Spinal cord (tissue), 10 donors: ENCODE results near the gene PPIF. TPM values are rescaled to one million over a fixed set of nuclear protein-coding genes. Genes with fewer than 3 reads are reported as not detected.
"Not testable (repeated sequence)": the region's sequence is repeated elsewhere in the genome, so short reads cannot be mapped to it uniquely, and the experiment has no call there.

Experiments used
- DNase-seq, 6 donors: peaks; one replicate each; pipeline versions ENCODE4 v3.0.0 to v3.0.0-alpha.2; 2013 to 2015; ENCODE audit warnings: low spot score in 6 of 6, low read depth in 4 of 6
- H3K27ac ChIP-seq: one replicate; pipeline ENCODE4 v1.5.1; 2013; ENCODE audit warnings: low read depth, low read length, control low read depth
- H3K27me3 ChIP-seq: one replicate; pipeline ENCODE4 v1.6.1; 2013; ENCODE audit warnings: low read length; ENCODE audit not compliant: control insufficient read depth, insufficient read depth
- H3K36me3 ChIP-seq: one replicate; pipeline ENCODE4 v1.6.1; 2013; ENCODE audit warnings: low read length; ENCODE audit not compliant: control insufficient read depth, insufficient read depth
- H3K4me1 ChIP-seq: one replicate; pipeline ENCODE4 v1.6.1; 2013; ENCODE audit warnings: low read length; ENCODE audit not compliant: control insufficient read depth, insufficient read depth
- H3K4me3 ChIP-seq: one replicate; pipeline ENCODE4 v1.5.1; 2013; ENCODE audit warnings: low read depth, low read length, control low read depth
- H3K9me3 ChIP-seq: one replicate; pipeline ENCODE4 v1.6.1; 2013; ENCODE audit warnings: low read length; ENCODE audit not compliant: control insufficient read depth, insufficient read depth
- WGBS: methylation state at CpG from one replicate; pipeline ENCODE4 v1.1.5; 2013; ENCODE audit warnings: missing lambda C conversion rate; ENCODE audit not compliant: insufficient coverage; 5-methylcytosine and 5-hydroxymethylcytosine counted together
- polyA plus RNA-seq, 2 donors: library from polyadenylated mRNA; unstranded; fragments of 120-200 nt; gene quantifications; one replicate each; pipeline ENCODE4 v1.2.1, GENCODE V29; 2013; ENCODE audit not compliant: insufficient read length in 2 of 2
- total RNA-seq, 2 donors: library from RNA; depleted of rRNA in 1 of 2; stranded (reverse); fragments of 120-200 nt in 1 of 2; fragments of >200 nt in 1 of 2; gene quantifications; one replicate each; pipeline versions ENCODE4 v1.2.3 to v1.2.4, GENCODE V29; 2013 to 2014
- donor health status: healthy.

Gene PPIF
- total and polyA plus RNA-seq, 4 donors: 20.6 to 49.5 (median 36.1) TPM

DNA sequence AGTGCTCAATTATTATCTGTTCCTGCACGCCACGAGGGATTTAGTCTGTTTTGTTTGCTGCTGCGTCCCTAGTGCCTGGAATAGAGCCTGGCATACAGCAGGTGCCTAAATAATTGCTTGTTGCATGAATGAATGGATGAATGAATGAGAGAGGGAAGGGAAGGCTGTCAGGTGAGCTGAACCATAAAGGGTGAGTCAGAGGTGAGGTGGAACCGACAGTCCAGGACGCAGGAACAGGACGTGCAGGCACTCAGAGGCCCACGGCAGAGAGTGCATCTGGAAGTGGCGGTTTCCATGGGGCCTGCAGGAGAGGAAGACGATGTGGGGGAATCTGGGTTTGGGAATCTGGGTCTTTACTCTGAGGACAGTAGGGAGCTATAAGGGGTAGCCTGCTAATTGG is 17.7 kb upstream of the PPIF start:
- Histone ChIP-seq H3K27ac (no peak overlapping the region), H3K4me1 (peaks cover 5% of the 10 kb centered on the region), H3K9me3 (peaks cover 2% of the 10 kb centered on the region), H3K27me3 (no peaks in the 10 kb centered on the region), H3K36me3 (no peaks in the 10 kb centered on the region), H3K4me3 (no peak overlapping the region)
- DNase-seq: no peak
- WGBS: 88% methylated on average over 8 of the region's 9 CpGs

DNA sequence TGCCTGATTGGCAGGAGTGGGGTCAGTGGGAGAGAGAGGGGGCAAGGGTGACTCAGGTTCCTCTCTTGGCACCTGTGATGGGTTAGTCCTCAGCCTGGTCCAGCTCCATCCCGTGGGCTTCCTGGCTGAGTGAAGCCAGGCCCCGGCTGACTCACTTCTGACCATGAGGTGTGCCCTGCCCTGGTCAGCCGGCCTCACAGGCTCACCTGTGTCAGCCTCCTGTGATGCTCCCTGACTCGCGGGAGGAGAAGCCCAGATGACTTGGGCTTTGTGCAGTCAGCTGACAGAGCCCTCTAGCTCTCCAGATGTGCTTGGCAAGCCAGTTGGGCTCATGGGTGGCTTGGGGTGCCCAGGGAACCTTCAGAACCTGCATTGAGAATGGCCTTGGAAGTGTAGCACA is 16.0 kb upstream of the PPIF start:
- H3K27me3 ChIP-seq: no peaks in the 10 kb centered on the region
- H3K4me3 ChIP-seq: no peak overlapping the region
- peaks cover 2% of the 10 kb centered on the region for H3K9me3 ChIP-seq
- no peak overlapping the region for H3K27ac ChIP-seq
- 95% methylated on average over 5 of the region's 5 CpGs for WGBS
- no peak for DNase-seq
- H3K4me1 ChIP-seq: peaks cover 18% of the 10 kb centered on the region
- no peaks in the 10 kb centered on the region for H3K36me3 ChIP-seq

DNA sequence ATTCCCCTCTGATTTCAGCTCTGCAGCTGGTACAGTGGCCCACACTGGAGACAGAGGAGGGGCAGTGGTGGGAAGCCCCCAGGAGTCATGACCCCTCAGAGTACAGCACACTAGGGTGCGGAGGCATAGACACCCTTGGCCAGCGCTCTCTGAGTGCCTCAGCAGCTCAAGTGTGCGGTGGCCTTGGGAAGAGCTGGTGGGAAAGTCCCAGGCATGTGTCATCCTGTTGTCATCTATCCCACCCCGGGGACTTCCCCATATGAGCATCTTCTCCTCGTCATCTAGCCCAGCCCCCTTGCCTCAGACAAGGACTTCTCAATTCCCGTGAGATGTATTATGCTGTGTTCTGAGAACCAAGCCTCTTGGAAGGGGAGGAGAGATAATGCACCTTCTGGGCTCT is 15.6 kb upstream of the PPIF start:
- WGBS: no CpG with 5 or more reads among the region's 6 CpGs
- Histone ChIP-seq H3K27ac (no peak overlapping the region), H3K9me3 (peaks cover 2% of the 10 kb centered on the region), H3K36me3 (no peaks in the 10 kb centered on the region), H3K4me1 (peaks cover 23% of the 10 kb centered on the region), H3K27me3 (no peaks in the 10 kb centered on the region), H3K4me3 (no peak overlapping the region)
- DNase-seq: no peak

DNA sequence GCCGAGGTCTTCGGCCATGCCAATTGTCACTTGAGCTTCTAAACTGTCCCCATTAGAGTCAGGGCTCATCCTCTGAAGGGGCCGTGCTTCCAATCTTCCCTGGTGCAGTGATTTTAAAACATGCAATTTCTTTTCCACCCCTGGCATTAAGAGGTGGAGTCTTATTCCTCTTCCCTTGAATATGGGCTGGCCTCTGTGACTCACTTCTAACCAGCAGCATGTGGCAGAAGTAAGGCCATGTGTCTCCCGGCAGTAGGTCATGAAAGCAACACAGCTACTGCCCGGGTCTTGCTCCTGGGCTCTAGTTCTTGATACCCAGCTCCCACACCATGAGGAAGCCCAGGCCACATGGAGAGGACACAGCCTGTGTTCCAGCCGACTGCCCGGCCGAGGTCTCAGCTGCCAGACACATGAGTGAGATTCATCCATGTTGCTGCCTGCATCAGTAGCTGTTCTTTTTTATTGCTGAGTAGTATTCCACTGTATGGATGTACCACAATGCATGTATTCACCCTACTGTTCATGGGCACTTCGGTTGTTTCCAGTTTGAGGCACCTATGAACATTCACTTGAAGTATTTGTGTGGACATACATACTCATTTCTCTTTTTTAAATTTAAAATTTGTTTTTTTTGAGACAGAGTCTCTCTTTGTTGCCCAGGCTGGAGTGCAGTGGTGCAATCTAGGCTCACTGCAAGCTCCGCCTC is 14.5 kb upstream of the PPIF start:
- not testable (repeated sequence) for H3K27ac ChIP-seq, H3K36me3 ChIP-seq, DNase-seq, H3K4me3 ChIP-seq, H3K9me3 ChIP-seq, H3K27me3 ChIP-seq
- WGBS: 100% methylated on average over 1 of the region's 10 CpGs
- H3K4me1 ChIP-seq: peaks cover 25% of the 10 kb centered on the region

DNA sequence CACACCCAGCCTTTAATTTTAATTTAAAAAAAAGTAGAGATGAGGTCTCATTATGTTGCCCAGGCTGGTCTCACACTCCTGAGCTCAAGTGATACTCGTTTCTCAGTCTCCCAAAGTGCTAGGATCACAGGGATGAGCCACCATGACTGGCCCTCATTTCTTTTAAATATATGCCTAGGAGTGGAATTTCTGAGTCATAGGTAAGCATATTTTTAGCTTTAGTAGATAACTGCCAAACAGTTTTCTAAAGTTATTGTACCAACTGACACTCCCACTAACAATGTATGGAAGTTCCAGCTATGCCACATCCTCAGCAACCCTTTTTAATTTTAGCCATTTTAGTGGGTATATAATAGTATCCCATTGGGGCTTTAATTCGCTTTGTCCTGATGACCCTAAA is 13.8 kb upstream of the PPIF start:
- H3K9me3 ChIP-seq: peaks cover 2% of the 10 kb centered on the region
- no peaks in the 10 kb centered on the region for H3K36me3 ChIP-seq
- WGBS: no CpG with 5 or more reads among the region's 2 CpGs
- DNase-seq: no peak
- no peak overlapping the region for H3K4me3 ChIP-seq
- no peaks in the 10 kb centered on the region for H3K27me3 ChIP-seq
- no peak overlapping the region for H3K27ac ChIP-seq
- H3K4me1 ChIP-seq: peaks cover 25% of the 10 kb centered on the region

DNA sequence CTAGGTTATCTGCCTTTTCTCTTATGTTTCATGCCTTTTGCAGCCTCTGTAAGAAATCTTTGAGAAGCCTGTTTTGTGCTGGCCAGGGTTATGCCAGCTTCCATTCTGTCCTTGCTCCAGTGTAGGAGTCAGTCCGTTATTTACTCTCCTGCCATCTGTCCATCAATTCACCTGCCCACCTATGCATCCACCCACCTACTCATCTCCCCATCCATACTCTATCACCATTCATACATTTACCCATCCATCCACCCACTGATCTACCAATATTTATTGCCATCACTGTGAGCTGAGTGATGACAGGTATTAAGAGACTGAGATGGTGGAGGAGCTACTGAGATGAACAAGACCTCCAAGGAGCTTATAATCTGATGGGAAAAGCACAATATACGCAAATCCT is 12.7 kb upstream of the PPIF start:
- H3K4me3 ChIP-seq: no peak overlapping the region
- no peaks in the 10 kb centered on the region for H3K36me3 ChIP-seq
- peaks cover 2% of the 10 kb centered on the region for H3K9me3 ChIP-seq
- H3K27me3 ChIP-seq: no peaks in the 10 kb centered on the region
- 88% methylated on average over 1 of the region's 2 CpGs for WGBS
- H3K4me1 ChIP-seq: peaks cover 25% of the 10 kb centered on the region
- peak overlapping the region; percentile 92 for H3K27ac ChIP-seq
- no peak for DNase-seq

DNA sequence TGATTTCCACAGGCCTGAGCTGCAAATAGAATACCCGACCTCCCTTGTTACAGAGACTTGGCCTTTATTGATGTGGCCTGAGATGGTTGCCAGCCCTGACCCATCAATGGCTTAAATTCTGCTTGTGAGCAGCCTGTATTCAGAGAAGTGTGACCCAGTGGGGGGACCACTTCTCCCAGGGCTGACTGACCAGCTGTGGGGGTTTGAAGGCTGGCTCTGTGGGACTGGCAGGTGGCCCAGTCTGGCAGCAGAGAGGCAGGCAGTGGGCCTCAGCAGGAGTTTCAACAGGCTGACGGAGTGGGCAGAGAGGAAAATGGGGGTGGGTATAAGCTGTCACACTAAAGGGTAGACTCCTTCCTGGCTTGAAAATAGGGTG is 12.2 kb upstream of the PPIF start:
- Histone ChIP-seq H3K4me1 (peaks cover 25% of the 10 kb centered on the region), H3K4me3 (no peak overlapping the region), H3K27me3 (no peaks in the 10 kb centered on the region), H3K36me3 (no peaks in the 10 kb centered on the region), H3K27ac (peak overlapping the region; percentile 92), H3K9me3 (peaks cover 2% of the 10 kb centered on the region)
- 62% methylated on average over 2 of the region's 2 CpGs for WGBS
- peak in 5 of 6 donors; percentile 41 to 85 (median 61) for DNase-seq

DNA sequence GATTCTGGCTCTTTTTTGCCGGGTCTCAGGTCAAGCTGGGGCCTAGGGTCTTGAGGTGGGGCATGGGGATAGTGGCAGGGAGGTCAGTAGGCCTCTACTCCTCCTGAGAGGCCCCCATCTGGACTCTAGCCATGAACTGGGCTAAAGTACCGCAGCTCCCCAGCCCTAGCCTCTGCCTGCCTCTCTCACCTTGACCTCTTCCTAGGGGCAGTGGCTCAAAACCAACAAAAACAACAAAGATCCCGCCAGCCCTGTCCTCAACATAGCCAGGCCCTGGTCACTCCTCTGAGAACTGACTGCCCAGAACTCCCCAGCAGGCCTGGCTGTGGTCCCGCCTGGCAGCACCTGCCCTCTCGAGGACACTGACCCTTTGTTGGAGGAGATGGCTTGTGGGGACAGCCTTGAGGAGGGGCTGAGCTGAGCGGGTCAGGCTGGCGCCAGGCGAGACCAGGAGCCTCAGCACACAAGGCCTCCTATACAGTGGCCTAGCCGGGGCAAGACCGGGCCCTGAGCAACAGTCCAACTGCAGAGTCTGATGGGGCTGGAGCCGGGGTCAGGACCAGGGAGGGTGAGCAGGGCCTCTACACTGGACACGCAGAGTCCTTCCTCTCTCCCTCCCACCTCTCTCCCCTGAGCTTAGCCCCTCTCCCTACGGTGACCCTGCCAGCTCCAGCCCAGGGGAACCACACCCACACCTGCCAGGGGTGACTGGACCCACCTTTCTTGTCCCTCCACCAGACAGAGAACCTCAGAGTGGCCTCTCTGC is 11.6 kb upstream of the PPIF start:
- H3K4me3 ChIP-seq: no peak overlapping the region
- peaks cover 25% of the 10 kb centered on the region for H3K4me1 ChIP-seq
- H3K36me3 ChIP-seq: no peaks in the 10 kb centered on the region
- DNase-seq: peak in 4 of 6 donors; percentile 17 to 90 (median 51)
- H3K9me3 ChIP-seq: peaks cover 2% of the 10 kb centered on the region
- peak overlapping the region; percentile 92 for H3K27ac ChIP-seq
- no peaks in the 10 kb centered on the region for H3K27me3 ChIP-seq
- WGBS: 40% methylated on average over 13 of the region's 13 CpGs

DNA sequence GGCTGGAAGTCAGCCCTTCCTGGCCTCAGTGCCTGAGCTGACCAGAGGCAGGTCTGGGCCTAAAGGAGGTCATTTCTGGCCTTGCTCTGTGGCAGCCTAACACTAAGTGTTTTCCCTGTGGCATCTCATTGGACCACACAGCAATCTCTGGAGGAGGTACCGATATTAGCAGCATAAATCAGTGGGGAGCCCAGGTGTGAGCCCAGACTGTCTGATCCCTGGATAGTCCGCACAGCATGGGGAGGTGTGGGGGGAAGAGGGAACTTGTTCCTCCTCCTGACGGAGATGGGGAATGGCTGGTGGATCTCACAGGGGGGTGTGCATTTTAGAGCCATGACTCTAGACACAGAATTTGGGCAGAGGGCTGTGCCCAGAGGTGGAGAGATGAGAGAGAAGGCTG is 11.0 kb upstream of the PPIF start:
- H3K27ac ChIP-seq: peak overlapping the region; percentile 92
- no peaks in the 10 kb centered on the region for H3K27me3 ChIP-seq
- 66% methylated on average over 3 of the region's 3 CpGs for WGBS
- no peak overlapping the region for H3K4me3 ChIP-seq
- peaks cover 2% of the 10 kb centered on the region for H3K9me3 ChIP-seq
- no peak for DNase-seq
- H3K36me3 ChIP-seq: no peaks in the 10 kb centered on the region
- peaks cover 25% of the 10 kb centered on the region for H3K4me1 ChIP-seq

DNA sequence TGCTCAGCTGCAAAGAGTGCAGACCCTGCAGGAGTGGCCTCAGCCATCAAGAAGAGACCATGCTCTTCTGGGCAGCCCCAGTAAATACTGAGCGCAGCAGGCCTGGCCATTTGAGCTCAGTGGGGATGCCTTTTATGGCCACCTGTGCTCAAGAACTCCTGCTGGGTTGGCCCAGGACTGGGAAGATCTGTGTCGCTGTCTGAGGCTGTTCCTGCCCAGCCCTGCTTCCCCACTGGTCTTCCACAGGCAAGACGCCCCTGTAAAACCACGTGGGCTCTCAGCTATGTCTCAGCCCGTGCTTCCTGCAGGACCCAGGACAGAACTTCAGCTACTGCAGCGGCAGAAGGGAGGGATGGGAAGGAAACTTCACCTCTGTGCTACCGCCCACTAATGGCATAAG is 10.5 kb upstream of the PPIF start:
- no peak overlapping the region for H3K4me3 ChIP-seq
- DNase-seq: peak in 1 of 6 donors; percentile 57
- H3K9me3 ChIP-seq: peaks cover 2% of the 10 kb centered on the region
- peak overlapping the region; percentile 92 for H3K27ac ChIP-seq
- WGBS: 30% methylated on average over 5 of the region's 7 CpGs
- no peaks in the 10 kb centered on the region for H3K36me3 ChIP-seq
- H3K4me1 ChIP-seq: peaks cover 22% of the 10 kb centered on the region
- H3K27me3 ChIP-seq: no peaks in the 10 kb centered on the region
